ENCODE results near the gene FAF1.

FAF1 gene

DNA sequence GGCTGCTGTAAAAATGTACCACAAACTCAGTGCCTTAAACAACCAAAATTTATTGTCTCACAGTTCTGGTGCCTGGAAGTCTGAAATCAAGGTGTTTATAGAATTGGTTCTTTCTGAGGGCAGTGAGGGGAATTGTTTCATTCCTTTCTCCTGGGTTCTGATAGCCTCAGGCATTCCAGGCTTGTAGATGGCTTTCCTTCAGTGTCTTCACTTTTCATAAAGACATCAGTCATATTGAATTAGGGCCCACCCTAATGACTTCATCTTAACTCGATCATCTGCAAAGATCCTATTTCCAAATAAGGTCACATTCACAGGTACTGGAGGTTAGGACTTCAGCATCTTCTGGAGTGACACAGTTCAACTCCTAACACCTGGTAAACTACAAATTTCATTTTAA lies 25.0 kb upstream of the FAF1 start:
- H3K79me2 ChIP-seq (ENCODE audit: insufficient read depth, low read length): peaks cover 57% of the 10 kb centered on the region
- H2AFZ ChIP-seq (ENCODE audit: low read depth, low read length, severe bottlenecking): no peak overlapping the region
- peaks cover 18% of the 10 kb centered on the region; the same call in 1 of the 2 replicates for H3F3A ChIP-seq (ENCODE audit: insufficient read depth)
- H3K9ac ChIP-seq (ENCODE audit: low read length): no peak overlapping the region
- H3K9me2 ChIP-seq (replicated peaks; ENCODE audit: insufficient read depth, low read length): no peaks in the 10 kb centered on the region
- H4K20me1 ChIP-seq (ENCODE audit: low read depth, low read length): peaks cover 3% of the 10 kb centered on the region; the same call in 1 of the 2 replicates
- H3K27me3 ChIP-seq (ENCODE audit: low read length): no peaks in the 10 kb centered on the region
- H3K36me3 ChIP-seq (ENCODE audit: low read length): peaks cover 7% of the 10 kb centered on the region; the same call in 1 of the 2 replicates
- no peak overlapping the region for H3K4me2 ChIP-seq (ENCODE audit: low read depth, low read length, poor library complexity, severe bottlenecking)
- no peak overlapping the region for H3K4me3 ChIP-seq (ENCODE audit: insufficient read depth, low read length, poor library complexity, severe bottlenecking)
- TF ChIP-seq EZH2phosphoT487 (conservative IDR thresholded peaks at IDR 0.05; ENCODE audit: low read length): no peak
- TF ChIP-seq, protein P1, sequence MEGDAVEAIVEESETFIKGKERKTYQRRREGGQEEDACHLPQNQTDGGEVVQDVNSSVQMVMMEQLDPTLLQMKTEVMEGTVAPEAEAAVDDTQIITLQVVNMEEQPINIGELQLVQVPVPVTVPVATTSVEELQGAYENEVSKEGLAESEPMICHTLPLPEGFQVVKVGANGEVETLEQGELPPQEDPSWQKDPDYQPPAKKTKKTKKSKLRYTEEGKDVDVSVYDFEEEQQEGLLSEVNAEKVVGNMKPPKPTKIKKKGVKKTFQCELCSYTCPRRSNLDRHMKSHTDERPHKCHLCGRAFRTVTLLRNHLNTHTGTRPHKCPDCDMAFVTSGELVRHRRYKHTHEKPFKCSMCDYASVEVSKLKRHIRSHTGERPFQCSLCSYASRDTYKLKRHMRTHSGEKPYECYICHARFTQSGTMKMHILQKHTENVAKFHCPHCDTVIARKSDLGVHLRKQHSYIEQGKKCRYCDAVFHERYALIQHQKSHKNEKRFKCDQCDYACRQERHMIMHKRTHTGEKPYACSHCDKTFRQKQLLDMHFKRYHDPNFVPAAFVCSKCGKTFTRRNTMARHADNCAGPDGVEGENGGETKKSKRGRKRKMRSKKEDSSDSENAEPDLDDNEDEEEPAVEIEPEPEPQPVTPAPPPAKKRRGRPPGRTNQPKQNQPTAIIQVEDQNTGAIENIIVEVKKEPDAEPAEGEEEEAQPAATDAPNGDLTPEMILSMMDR (IDR thresholded peaks at IDR 0.05; ENCODE audit: insufficient read depth, low read length, poor library complexity, severe bottlenecking): no peak
- no peak overlapping the region for H3K27ac ChIP-seq (ENCODE audit: low read depth, low read length)
- H3K9me3 ChIP-seq (ENCODE audit: insufficient read depth, low read length): no peaks in the 10 kb centered on the region

DNA sequence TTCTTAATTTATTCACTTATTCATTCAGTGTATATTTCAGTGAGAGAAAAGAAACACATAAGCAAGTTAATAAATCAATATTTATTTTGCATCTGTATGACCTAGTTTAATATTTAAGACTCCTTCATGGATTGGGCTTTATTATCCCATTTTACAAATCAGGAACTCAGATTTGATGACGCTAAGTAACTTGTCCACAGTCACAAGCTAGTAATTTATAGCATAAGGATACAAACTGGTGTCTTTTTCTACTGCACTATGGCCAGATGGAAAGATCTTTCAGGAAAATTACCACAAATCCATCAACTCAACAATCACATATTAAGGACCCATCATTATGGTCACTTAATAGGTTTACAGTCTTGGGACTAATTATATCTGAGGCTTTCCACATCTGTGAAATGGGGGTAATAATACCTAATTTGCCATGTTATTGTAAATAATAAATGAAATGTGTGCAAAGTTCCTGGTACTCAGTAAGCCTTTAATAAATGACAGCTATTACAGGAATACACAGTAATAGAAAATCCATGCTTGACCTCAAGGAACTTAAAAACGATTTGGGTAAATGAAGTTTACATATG lies 23.2 kb upstream of the FAF1 start:
- H3K4me3 ChIP-seq (ENCODE audit: insufficient read depth, low read length, poor library complexity, severe bottlenecking): no peak overlapping the region
- peaks cover 60% of the 10 kb centered on the region for H3K79me2 ChIP-seq (ENCODE audit: insufficient read depth, low read length)
- peaks cover 29% of the 10 kb centered on the region; the same call in 1 of the 2 replicates for H3F3A ChIP-seq (ENCODE audit: insufficient read depth)
- TF ChIP-seq EZH2phosphoT487 (conservative IDR thresholded peaks at IDR 0.05; ENCODE audit: low read length): no peak
- TF ChIP-seq, protein P1 (IDR thresholded peaks at IDR 0.05; ENCODE audit: insufficient read depth, low read length, poor library complexity, severe bottlenecking): no peak
- H3K9me3 ChIP-seq (ENCODE audit: insufficient read depth, low read length): no peaks in the 10 kb centered on the region
- no peak overlapping the region for H2AFZ ChIP-seq (ENCODE audit: low read depth, low read length, severe bottlenecking)
- H3K27me3 ChIP-seq (ENCODE audit: low read length): no peaks in the 10 kb centered on the region
- no peak overlapping the region for H3K4me2 ChIP-seq (ENCODE audit: low read depth, low read length, poor library complexity, severe bottlenecking)
- H3K27ac ChIP-seq (ENCODE audit: low read depth, low read length): no peak overlapping the region
- H3K36me3 ChIP-seq (ENCODE audit: low read length): peaks cover 9% of the 10 kb centered on the region; the same call in 1 of the 2 replicates
- no peak overlapping the region for H3K9ac ChIP-seq (ENCODE audit: low read length)
- peaks cover 3% of the 10 kb centered on the region; the same call in 1 of the 2 replicates for H4K20me1 ChIP-seq (ENCODE audit: low read depth, low read length)
- no peaks in the 10 kb centered on the region for H3K9me2 ChIP-seq (replicated peaks; ENCODE audit: insufficient read depth, low read length)

DNA sequence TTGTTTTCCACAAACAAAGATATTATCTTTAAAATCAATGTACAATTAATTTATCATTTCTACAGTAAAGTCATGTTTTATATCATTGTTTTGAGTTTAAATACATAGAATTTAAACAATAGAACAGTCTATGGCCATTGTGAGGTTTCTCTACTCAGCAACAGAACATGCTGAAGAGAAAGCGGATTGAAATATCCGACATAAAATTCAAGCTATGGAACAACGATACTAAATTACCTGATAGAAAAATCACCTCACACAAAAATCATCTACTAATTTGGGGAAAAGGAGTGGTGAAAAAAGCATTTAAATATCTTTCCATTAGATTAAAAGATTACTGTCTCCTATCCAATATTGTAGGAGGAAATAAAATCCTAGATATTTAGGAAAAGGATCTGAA lies 22.5 kb upstream of the FAF1 start:
- Histone ChIP-seq H3K79me2 (ENCODE audit: insufficient read depth, low read length) (peaks cover 62% of the 10 kb centered on the region), H3K27me3 (ENCODE audit: low read length) (no peaks in the 10 kb centered on the region), H3K9me3 (ENCODE audit: insufficient read depth, low read length) (no peaks in the 10 kb centered on the region), H3K36me3 (ENCODE audit: low read length) (peaks cover 9% of the 10 kb centered on the region; the same call in 1 of the 2 replicates), H3K4me2 (ENCODE audit: low read depth, low read length, poor library complexity, severe bottlenecking) (no peak overlapping the region), H3F3A (ENCODE audit: insufficient read depth) (peaks cover 29% of the 10 kb centered on the region; the same call in 1 of the 2 replicates), H3K9ac (ENCODE audit: low read length) (no peak overlapping the region), H4K20me1 (ENCODE audit: low read depth, low read length) (peaks cover 3% of the 10 kb centered on the region; the same call in 1 of the 2 replicates), H2AFZ (ENCODE audit: low read depth, low read length, severe bottlenecking) (no peak overlapping the region), H3K9me2 (replicated peaks; ENCODE audit: insufficient read depth, low read length) (no peaks in the 10 kb centered on the region), H3K27ac (ENCODE audit: low read depth, low read length) (no peak overlapping the region), H3K4me3 (ENCODE audit: insufficient read depth, low read length, poor library complexity, severe bottlenecking) (no peak overlapping the region)
- TF ChIP-seq EZH2phosphoT487 (conservative IDR thresholded peaks at IDR 0.05; ENCODE audit: low read length): no peak
- TF ChIP-seq, protein P1 (IDR thresholded peaks at IDR 0.05; ENCODE audit: insufficient read depth, low read length, poor library complexity, severe bottlenecking): no peak
